Measurements from ENCODE around the gene ACOX3.

- no peak for TF ChIP-seq CTCF (conservative IDR thresholded peaks at IDR 0.05 in 1 of 2, IDR thresholded peaks at IDR 0.05 in 1 of 2; ENCODE audit: low read depth in 1 of 2, low read length in 2 of 2)
- no peak for TF ChIP-seq EZH2 (IDR thresholded peaks at IDR 0.05; ENCODE audit: low read length, missing control alignments)
Measured at GRCh38 chr4:8317474-8317873, 123.0 kb downstream of the ACOX3 start.

Data from fibroblast of lung (primary cell).